GM11168 (cell line): ENCODE data around the gene ST6GAL2.

Experiments
- in situ Hi-C: fragments of 300-500 bp; cut with MboI; formaldehyde crosslinking; loops from one replicate; pipeline ENCODE4 v1.12.0; 2022; ENCODE audit warnings: low sequenced_read_pairs; ENCODE audit not compliant: unreplicated experiment

The ST6GAL2 gene

GRCh38 chr2:106867196-106867953 is 18.6 kb downstream of the ST6GAL2 start:
- in situ Hi-C loops: no loop called here

GRCh38 chr2:106866641-106867040 is 19.3 kb downstream of the ST6GAL2 start:
- in situ Hi-C loops: no loop called here

- in situ Hi-C loops: no loop called here
These were observed 21.9 kb downstream of the ST6GAL2 start for GRCh38 chr2:106864051-106864450.

- in situ Hi-C loops: no loop called here
These were observed 22.6 kb downstream of the ST6GAL2 start for GRCh38 chr2:106863387-106863786.

GRCh38 chr2:106859498-106859897 is 26.5 kb downstream of the ST6GAL2 start:
- in situ Hi-C loops: no loop called here

- in situ Hi-C loops: no loop called here
These were observed 27.2 kb downstream of the ST6GAL2 start for GRCh38 chr2:106858810-106859209.

GRCh38 chr2:106857882-106858478 is 28.0 kb downstream of the ST6GAL2 start:
- in situ Hi-C loops: no loop called here

GRCh38 chr2:106853631-106854030 is 32.3 kb downstream of the ST6GAL2 start:
- in situ Hi-C loops: no loop called here

- in situ Hi-C loops: no loop called here
These were observed 34.0 kb downstream of the ST6GAL2 start for GRCh38 chr2:106851881-106852501.

- in situ Hi-C loops: no loop called here
These were observed 34.7 kb downstream of the ST6GAL2 start for GRCh38 chr2:106851087-106851874.

GRCh38 chr2:106849253-106849652 is 36.7 kb downstream of the ST6GAL2 start:
- in situ Hi-C loops: no loop called here

- in situ Hi-C loops: no loop called here
These were observed 38.6 kb downstream of the ST6GAL2 start for GRCh38 chr2:106847366-106847765.

GRCh38 chr2:106845716-106846115 is 40.3 kb downstream of the ST6GAL2 start:
- in situ Hi-C loops: no loop called here

GRCh38 chr2:106843910-106844250 is 42.1 kb downstream of the ST6GAL2 start:
- in situ Hi-C loops: no loop called here

- in situ Hi-C loops: no loop called here
These were observed 42.7 kb downstream of the ST6GAL2 start for GRCh38 chr2:106843001-106843909.

GRCh38 chr2:106841886-106842645 is 43.9 kb downstream of the ST6GAL2 start:
- in situ Hi-C loops: no loop called here

GRCh38 chr2:106840818-106841217 is 45.1 kb downstream of the ST6GAL2 start:
- in situ Hi-C loops: no loop called here

- in situ Hi-C loops: no loop called here
These were observed 45.9 kb downstream of the ST6GAL2 start for GRCh38 chr2:106839849-106840595.
